DMS53 treated with DMSO at 0.1 percent for 48 hours (cell line): ENCODE data around the gene ERVK3-1.
A peak's percentile ranks its signal among the peaks of the same experiment; 100 is the strongest.

Experiments
- DNase-seq: peaks from one replicate; lab custom pipeline; 2025; ENCODE audit not compliant: unreplicated experiment; lab: John Stamatoyannopoulos, UW

The ERVK3-1 gene

DNA sequence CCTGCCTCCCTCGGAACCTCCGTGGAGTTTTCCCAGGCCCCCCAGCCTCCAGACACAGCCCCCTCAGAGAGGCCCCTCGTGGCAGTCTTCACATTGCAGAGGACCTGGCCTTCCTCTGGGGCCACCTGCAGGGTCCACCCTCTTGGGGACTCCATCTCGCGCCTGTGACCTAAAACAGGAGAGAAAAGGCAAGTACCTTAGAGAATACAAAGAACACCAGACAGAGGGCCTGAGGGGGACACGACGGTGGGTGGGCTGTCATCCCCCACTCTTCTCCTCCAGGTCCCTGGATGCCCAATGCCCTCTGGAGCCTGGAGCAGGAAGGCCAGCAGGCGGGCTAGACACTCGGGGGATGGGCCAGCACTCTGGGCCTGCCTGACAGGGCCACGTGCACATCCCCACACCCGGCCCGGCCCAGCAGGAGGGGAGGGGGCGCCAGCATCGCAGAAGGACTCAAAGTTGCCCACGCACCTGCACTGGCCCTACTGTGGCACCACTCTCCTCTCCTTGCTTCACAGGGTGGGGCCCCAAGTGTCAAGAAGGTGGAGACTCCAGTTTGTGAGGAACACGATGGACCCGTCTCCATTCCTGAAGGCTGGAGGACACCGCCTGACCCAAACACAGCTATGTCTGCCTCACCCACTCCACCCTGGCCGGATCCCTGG is 52.4 kb downstream of the ERVK3-1 start:
- DNase-seq = no peak

DNA sequence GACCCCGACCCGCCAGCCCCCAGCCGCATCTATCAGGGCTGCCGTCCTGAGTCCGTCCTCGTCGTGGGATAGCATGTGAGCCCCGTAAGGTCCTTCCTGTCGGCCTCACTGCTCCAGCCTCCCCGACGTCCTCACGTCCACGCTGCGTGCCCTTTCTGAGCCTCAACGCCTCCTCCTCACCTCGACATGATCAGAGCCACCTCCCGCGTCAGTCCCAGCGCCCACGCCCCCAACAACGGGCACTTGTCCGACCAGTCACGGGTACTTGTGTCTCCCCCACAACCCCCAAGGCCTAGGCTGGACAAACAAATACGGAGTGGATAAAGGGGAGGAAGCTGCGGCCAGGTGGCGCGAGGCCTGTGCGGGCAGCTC is 56.7 kb downstream of the ERVK3-1 start:
- DNase-seq = no peak

DNA sequence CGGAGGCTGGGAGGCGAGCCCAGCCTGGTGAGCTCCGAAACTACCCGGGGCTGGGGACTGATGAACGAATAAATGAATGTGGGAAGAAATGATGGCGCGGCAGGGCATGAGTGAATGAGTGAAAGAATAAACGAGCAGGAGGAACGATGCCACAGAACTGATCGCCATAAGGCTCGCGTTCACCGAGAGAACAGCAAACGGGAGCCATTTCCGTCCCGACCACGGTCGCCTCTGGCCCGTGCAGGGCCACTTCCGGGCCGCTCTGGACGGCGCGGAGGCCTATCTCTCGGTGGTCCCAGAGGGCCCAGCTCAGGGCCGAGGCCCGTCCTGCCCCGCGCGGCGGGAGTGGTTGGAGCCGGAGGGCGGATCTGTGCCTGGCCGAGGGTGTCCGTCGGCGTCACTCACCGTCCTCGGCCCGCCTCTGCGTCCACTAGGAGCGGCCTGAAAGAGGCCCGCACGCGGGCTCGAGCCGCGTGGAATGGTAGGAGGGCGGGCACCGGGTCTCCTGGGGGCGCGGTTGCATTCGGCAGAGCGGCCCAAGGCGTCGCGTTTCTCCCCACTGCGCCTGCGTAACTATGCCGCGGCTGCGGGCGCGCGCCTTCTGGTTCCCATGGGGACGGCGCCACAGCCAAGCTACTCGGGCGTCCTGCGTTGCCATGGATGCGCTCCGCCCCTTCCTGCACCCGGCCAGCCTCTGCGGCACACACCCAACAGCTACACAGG is 57.3 kb downstream of the ERVK3-1 start, which contains the start of gene ZNF497:
Gene ZNF497, minus strand, starts transcription at position 480 of the 723 bp plus-strand sequence. CDS start 5,116 bp downstream, outside the sequence.
- peak; percentile 90 for DNase-seq

DNA sequence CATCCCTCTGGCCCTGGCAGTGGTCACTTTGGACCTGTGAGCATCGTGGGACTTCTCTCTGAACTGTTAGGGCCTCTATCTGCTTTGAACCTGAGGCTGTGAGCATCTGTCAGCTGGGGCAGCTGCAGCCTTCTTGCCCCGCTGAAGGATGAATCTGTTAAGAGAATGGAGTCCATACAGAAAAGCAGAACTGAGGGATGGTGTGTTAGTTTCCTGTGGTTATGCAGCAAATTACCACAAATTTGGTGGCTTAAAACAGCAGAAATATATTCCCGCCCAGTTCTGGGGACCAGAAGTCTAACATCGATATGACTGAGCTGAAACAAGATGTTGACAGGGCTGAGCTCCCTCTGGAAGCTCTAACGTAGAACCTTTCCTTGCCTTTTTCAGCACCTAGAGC is 59.0 kb downstream of the ERVK3-1 start:
- DNase-seq = no peak
